Hepatocyte (in vitro differentiated cells): Measurements from ENCODE around the gene AGAP3. TPM values are rescaled to one million over a fixed set of nuclear protein-coding genes. Genes with fewer than 3 reads are reported as not detected.

Source experiments
- DNase-seq: peaks from one replicate; pipeline ENCODE4 v3.0.0-alpha.2; 2016; ENCODE audit warnings: low spot score
- H2AFZ ChIP-seq: fragments of 200-600 bp; sonication (generic); 2 replicates; pipeline ENCODE4 v1.6.0; 2016; ENCODE audit warnings: antibody characterized with exemption, mild to moderate bottlenecking
- H3K27ac ChIP-seq: fragments of 200-600 bp; sonication (generic); 2 replicates; pipeline ENCODE4 v1.5.1; 2016; ENCODE audit warnings: mild to moderate bottlenecking
- H3K27me3 ChIP-seq: fragments of 200-600 bp; sonication (generic); 2 replicates; pipeline ENCODE4 v1.6.1; 2016
- H3K36me3 ChIP-seq: fragments of 200-600 bp; sonication (generic); replicated peaks from 2 replicates; pipeline ENCODE4 v1.5.1; 2016; ENCODE audit warnings: low read depth; ENCODE audit not compliant: insufficient read depth
- H3K4me1 ChIP-seq: fragments of 200-600 bp; sonication (generic); 2 replicates; pipeline ENCODE4 v1.5.1; 2016; ENCODE audit warnings: mild to moderate bottlenecking, moderate library complexity; ENCODE audit not compliant: insufficient read depth
- H3K4me2 ChIP-seq: fragments of 200-600 bp; sonication (generic); 2 replicates; pipeline ENCODE4 v1.6.0; 2016
- H3K4me3 ChIP-seq: fragments of 200-600 bp; sonication (generic); 2 replicates; pipeline ENCODE4 v1.5.1; 2016; ENCODE audit warnings: mild to moderate bottlenecking
- H3K79me2 ChIP-seq: fragments of 200-600 bp; sonication (generic); 2 replicates; pipeline ENCODE4 v1.6.0; 2017; ENCODE audit warnings: mild to moderate bottlenecking
- H3K9me2 ChIP-seq: fragments of 200-600 bp; sonication (generic); replicated peaks from 2 replicates; pipeline ENCODE4 v1.6.0; 2017; ENCODE audit warnings: mild to moderate bottlenecking; ENCODE audit not compliant: insufficient read depth
- H3K9me3 ChIP-seq: fragments of 200-600 bp; sonication (generic); 2 replicates; pipeline ENCODE4 v1.5.1; 2016; ENCODE audit warnings: low read depth, mild to moderate bottlenecking
- H4K20me1 ChIP-seq: fragments of 200-600 bp; sonication (generic); 2 replicates; pipeline ENCODE4 v1.6.0; 2016; ENCODE audit warnings: mild to moderate bottlenecking; ENCODE audit not compliant: insufficient read depth, poor library complexity, severe bottlenecking
- EZH2 ChIP-seq: fragments of 200-600 bp; sonication (generic); IDR thresholded peaks from 2 replicates; pipeline ENCODE4 v1.6.1; 2016; ENCODE audit warnings: antibody characterized with exemption, mild to moderate bottlenecking, borderline replicate concordance
- EZH2phosphoT487 ChIP-seq: fragments of 200-600 bp; sonication (generic); IDR thresholded peaks from one replicate; pipeline ENCODE4 v1.6.1; 2018; ENCODE audit warnings: antibody characterized with exemption, mild to moderate bottlenecking, low read depth, moderate library complexity; ENCODE audit not compliant: unreplicated experiment, severe bottlenecking
- WGBS: methylation state at CpG from one replicate; pipeline ENCODE4 v1.1.6; 2016; ENCODE audit warnings: low lambda C conversion rate; ENCODE audit errors: missing lambda C conversion rate; 5-methylcytosine and 5-hydroxymethylcytosine counted together
- polyA plus RNA-seq: library from polyadenylated mRNA; unstranded; fragments of >200 nt; fragmentation: Nextera tagmentation; extraction: Ambion mirVana; gene quantifications from 2 replicates; pipeline ENCODE4 v1.2.1, GENCODE V29; 2016
- total RNA-seq: library from RNA; depleted of rRNA; stranded (reverse); fragments of >200 nt; gene quantifications from 2 replicates; pipeline ENCODE4 v1.2.3, GENCODE V29; 2014
- TF ChIP-seq, protein P1 (sequence below): fragments of 200-600 bp; sonication (generic); IDR thresholded peaks from 2 replicates; pipeline ENCODE4 v1.5.1; 2016; ENCODE audit warnings: antibody characterized with exemption, mild to moderate bottlenecking; ENCODE audit not compliant: poor library complexity

The AGAP3 gene
- total and polyA plus RNA-seq, 2 experiments from 2014 or later = 44.0 to 56.7 TPM

DNA sequence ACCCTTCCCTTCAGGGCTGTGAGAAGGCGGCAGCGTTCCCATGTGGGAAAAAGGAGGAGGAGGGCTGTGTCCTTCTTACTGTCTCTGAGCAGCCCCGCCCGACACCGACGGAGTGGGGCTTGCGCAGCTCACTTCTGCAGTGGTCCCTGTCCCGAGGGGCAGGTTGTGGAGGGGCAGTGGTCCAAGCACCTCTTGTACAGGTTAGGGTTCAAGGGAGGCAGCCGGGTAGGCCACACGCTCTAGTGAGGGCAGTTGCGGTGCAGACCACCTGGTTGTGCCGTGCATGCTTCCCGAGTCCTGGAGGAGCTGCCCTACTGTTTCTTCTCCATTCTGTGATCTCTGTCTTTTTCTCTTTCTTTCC, 32.8 kb downstream of the AGAP3 start:
- H2AFZ ChIP-seq = no peak overlapping the region
- H3K9me3 ChIP-seq = no peaks in the 10 kb centered on the region
- no peak for DNase-seq
- no peak overlapping the region for H3K27ac ChIP-seq
- H3K79me2 ChIP-seq = peaks cover 24% of the 10 kb centered on the region
- peaks cover 36% of the 10 kb centered on the region for H4K20me1 ChIP-seq
- no peaks in the 10 kb centered on the region for H3K27me3 ChIP-seq
- H3K4me1 ChIP-seq = peaks cover 7% of the 10 kb centered on the region
- H3K4me3 ChIP-seq = no peak overlapping the region
- no peaks in the 10 kb centered on the region for H3K36me3 ChIP-seq
- TF ChIP-seq EZH2phosphoT487 (no peak), EZH2 (no peak)
- TF ChIP-seq, protein P1, sequence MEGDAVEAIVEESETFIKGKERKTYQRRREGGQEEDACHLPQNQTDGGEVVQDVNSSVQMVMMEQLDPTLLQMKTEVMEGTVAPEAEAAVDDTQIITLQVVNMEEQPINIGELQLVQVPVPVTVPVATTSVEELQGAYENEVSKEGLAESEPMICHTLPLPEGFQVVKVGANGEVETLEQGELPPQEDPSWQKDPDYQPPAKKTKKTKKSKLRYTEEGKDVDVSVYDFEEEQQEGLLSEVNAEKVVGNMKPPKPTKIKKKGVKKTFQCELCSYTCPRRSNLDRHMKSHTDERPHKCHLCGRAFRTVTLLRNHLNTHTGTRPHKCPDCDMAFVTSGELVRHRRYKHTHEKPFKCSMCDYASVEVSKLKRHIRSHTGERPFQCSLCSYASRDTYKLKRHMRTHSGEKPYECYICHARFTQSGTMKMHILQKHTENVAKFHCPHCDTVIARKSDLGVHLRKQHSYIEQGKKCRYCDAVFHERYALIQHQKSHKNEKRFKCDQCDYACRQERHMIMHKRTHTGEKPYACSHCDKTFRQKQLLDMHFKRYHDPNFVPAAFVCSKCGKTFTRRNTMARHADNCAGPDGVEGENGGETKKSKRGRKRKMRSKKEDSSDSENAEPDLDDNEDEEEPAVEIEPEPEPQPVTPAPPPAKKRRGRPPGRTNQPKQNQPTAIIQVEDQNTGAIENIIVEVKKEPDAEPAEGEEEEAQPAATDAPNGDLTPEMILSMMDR = no peak
- no peaks in the 10 kb centered on the region for H3K9me2 ChIP-seq
- H3K4me2 ChIP-seq = no peak overlapping the region
- WGBS = 96% methylated on average over 13 of the region's 13 CpGs

DNA sequence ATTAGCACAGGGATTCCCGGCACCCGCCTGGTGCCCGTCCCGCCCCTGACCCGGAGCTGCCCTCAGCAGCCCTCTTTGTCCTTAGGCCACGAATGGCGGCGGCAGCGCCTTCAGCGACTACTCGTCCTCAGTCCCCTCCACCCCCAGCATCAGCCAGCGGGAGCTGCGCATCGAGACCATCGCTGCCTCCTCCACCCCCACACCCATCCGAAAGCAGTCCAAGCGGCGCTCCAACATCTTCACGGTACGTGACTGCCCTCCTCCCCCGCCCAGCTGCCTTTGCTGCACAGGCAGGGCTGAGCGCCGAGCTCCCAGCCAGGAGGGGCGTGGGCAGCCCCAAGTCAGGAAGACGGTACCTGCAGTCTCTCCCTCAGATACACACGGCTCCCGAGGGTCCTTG, 33.6 kb downstream of the AGAP3 start:
- Histone ChIP-seq H3K4me2 (no peak overlapping the region), H3K9me3 (no peaks in the 10 kb centered on the region), H3K79me2 (peaks cover 20% of the 10 kb centered on the region), H3K4me3 (no peak overlapping the region), H3K36me3 (no peaks in the 10 kb centered on the region), H3K4me1 (peaks cover 3% of the 10 kb centered on the region), H2AFZ (no peak overlapping the region), H3K9me2 (no peaks in the 10 kb centered on the region), H3K27ac (no peak overlapping the region), H4K20me1 (peaks cover 39% of the 10 kb centered on the region), H3K27me3 (no peaks in the 10 kb centered on the region)
- WGBS = 97% methylated on average over 26 of the region's 27 CpGs
- DNase-seq = no peak
- TF ChIP-seq, protein P1 = no peak
- TF ChIP-seq EZH2 = no peak
- TF ChIP-seq EZH2phosphoT487 = no peak

GRCh38 chr7:151120896-151121295, 34.6 kb downstream of the AGAP3 start:
- Histone ChIP-seq H3K9me3 (no peaks in the 10 kb centered on the region), H3K27ac (no peak overlapping the region), H3K4me3 (no peak overlapping the region), H3K4me2 (no peak overlapping the region), H3K79me2 (peaks cover 16% of the 10 kb centered on the region), H4K20me1 (peaks cover 44% of the 10 kb centered on the region), H3K36me3 (no peaks in the 10 kb centered on the region), H2AFZ (no peak overlapping the region), H3K9me2 (no peaks in the 10 kb centered on the region), H3K27me3 (no peaks in the 10 kb centered on the region), H3K4me1 (peaks cover 6% of the 10 kb centered on the region)
- no peak for DNase-seq
- TF ChIP-seq EZH2phosphoT487 (no peak), EZH2 (no peak)
- TF ChIP-seq, protein P1 = no peak
- 96% methylated on average over 21 of the region's 22 CpGs for WGBS
